Activated CD8-positive, alpha-beta memory T cell treated with anti-CD3 and anti-CD28 coated beads for 48 hours (primary cell): ENCODE measurements around the gene R3HCC1L.
"Not testable (repeated sequence)": the region's sequence is repeated elsewhere in the genome, so short reads cannot be mapped to it uniquely, and the experiment has no call there.

ENCODE experiments used
- DNase-seq, 3 experiments: peaks; one replicate each; pipeline ENCODE4 v3.0.0-alpha.2; 2020; ENCODE audit warnings: low read depth in 2 of 3, low spot score in 2 of 3

The R3HCC1L gene

GRCh38 chr10:98226508-98227144 lies 92.2 kb downstream of the R3HCC1L start:
- DNase-seq: no peak

DNA sequence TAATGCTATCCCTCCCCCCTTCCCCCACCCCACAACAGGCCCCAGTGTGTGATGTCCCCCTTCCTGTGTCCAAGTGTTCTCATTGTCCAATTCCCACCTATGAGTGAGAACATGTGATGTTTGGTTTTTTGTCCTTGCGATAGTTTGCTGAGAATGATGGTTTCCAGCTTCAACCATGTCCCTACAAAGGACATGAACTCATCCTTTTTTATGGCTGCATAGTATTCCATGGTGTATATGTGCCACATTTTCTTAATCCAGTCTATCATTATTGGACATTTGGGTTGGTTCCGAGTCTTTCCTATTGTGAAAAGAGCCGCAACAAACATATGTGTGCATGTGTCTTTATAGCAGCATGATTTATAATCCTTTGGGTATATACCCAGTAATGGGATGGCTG lies 93.3 kb downstream of the R3HCC1L start:
- not testable (repeated sequence) for DNase-seq

DNA sequence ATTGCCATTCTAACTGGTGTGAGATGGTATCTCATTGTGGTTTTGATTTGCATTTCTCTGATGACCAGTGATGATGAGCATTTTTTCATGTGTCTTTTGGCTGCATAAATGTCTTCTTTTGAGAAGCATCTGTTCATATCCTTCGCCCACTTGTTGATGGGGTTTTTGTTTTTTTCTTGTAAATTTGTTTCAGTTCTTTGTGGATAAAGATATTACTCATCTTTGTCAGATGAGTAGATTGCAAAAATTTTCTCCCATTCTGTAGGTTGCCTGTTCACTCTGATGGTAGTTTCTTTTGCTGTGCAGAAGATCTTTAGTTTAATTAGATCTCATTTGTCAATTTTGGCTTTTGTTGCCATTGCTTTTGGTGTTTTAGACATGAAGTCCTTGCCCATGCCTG lies 93.8 kb downstream of the R3HCC1L start:
- DNase-seq: not testable (repeated sequence)

DNA sequence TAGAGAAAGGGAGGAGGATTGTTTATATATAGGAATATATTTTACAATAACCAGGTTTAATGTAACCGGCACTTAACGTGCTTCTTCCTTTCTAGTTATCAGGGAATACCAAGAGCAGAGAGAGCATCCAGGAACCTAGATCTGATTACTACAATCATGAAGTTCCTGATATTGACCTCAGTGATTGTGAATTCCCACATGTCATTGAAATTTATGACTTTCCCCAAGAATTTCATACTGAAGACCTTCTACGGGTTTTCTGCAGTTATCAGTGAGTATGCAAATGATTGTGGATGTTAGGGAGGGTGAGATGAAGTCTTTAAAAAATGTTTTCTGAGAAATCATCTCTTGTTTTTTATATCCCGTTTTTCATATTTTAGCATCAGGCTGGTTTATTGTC lies 97.0 kb downstream of the R3HCC1L start:
- DNase-seq: no peak

DNA sequence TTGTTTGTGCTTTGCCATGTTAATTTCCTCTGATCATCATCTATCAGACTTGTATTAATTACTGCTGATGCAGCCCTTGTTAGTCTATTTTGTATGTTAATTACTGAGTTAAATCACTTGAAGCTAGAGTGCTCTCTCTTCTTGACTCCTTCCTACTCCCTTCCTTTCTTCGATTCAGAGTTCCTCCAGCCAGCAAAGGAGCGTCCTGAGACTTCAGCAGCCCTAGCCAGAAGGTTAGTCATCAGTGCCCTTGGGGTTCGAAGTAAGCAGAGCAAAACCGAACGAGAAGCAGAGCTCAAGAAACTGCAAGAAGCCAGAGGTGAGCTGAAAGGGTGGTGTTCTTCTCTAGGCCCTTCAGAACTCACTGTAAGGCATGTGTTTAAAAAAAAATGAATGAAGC lies 101.4 kb downstream of the R3HCC1L start:
- DNase-seq: no peak

GRCh38 chr10:98236862-98237261 lies 102.4 kb downstream of the R3HCC1L start:
- DNase-seq: no peak

DNA sequence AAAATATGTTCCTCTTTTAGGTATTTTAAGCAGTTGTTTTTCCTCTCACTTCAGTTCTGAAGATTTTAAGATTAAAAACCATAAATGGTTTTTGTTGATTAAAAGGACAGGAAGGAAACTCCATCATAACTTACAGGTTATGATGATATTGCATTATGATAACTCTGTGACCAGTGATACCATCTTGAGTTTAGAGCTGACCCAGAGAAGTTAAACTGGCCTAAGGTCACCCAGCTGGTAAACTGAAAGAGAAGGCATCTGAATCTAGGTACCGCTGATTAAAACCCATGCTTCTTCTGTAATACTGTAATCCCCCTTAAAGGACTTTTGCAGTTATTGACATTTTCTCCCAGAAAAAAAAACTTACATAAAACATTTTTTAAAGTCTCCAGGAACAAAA lies 103.9 kb downstream of the R3HCC1L start:
- no peak for DNase-seq

- DNase-seq: no peak
Observed at GRCh38 chr10:98240524-98240923, 106.1 kb downstream of the R3HCC1L start.

- DNase-seq: no peak
Observed at GRCh38 chr10:98242823-98243222, 108.4 kb downstream of the R3HCC1L start.

GRCh38 chr10:98244141-98244540 lies 109.7 kb downstream of the R3HCC1L start:
- no peak for DNase-seq

DNA sequence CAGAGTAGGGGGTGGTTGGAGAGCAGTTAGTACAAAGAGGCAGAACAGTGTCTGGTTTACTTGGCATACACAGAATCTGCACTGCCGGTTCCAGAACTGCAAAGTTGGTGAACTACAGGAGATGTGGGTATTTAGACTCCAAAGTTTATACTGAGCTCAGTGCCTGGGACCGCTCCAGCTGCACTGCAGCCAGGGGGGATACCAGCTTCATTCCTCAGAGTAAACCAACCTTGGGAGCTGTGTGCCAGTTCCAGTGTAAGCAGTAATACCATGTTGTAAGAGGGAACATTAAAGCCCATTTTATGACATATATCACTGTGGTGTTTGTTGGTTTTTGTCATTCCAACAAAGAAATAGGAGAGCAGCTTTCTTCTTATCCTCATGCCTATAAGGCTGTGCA lies 110.1 kb downstream of the R3HCC1L start:
- no peak for DNase-seq

DNA sequence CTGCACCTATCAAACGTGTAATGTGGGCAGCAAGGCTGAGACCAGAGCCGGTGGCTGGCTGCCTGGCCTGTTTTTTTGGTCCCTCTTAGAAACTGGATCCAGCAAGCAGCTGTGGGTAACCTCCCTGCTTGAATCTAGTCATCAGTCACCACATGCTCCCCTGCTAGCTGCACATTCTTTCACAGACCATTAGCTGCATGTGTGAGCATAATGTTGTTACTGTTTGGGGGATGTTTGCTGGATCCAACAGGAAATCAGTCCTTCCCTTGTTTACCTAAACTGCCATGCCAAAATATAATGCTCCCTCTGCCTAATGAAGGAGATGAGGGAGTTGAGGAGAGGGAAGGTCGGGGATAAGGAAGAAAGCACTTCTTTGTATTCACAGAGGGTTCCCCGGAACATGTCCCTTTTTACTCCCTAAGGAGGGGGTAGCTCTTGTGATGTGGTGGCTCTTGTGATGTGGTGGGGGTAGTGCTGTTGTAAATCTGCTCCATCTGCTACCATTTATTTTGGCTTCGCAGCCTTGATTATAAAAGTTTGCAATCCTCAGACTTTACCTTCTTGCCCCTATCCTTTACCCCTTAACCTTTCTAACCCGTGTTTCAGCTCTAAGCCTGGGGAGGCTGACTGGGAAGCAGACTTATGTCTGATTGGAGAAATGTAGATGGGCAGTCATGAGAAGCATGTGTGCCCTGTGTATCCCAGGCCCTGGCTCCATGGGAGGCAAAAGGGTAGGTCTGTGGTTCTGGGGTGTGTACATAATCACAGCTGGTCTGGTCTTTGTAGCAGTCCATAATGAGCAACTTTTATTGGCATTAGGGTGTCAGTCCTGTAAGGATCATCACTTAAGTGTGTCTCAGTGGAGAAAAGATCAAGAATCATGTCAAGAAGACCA lies 112.7 kb downstream of the R3HCC1L start:
- no peak for DNase-seq

DNA sequence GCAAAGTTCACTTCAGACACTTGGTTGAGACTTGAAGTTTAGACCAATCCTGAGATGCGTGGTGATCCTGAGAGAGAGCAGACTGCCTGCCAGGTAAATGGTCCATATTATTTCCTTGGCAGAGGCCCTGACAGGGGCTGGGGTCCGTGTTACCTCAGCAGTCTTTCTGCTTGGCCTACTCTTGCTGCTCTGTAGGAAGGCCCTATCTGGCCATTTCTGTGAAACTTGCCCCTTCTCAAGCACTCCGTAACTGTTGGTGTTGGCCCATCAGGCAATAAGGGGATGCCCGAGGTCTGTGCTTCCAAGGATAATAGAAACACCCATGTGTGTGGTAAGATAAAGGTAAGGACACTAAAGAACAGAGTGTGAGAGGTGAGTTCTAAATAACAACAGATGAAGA lies 113.6 kb downstream of the R3HCC1L start:
- DNase-seq: no peak

- no peak for DNase-seq
Observed at GRCh38 chr10:98249134-98249533, 114.7 kb downstream of the R3HCC1L start.

DNA sequence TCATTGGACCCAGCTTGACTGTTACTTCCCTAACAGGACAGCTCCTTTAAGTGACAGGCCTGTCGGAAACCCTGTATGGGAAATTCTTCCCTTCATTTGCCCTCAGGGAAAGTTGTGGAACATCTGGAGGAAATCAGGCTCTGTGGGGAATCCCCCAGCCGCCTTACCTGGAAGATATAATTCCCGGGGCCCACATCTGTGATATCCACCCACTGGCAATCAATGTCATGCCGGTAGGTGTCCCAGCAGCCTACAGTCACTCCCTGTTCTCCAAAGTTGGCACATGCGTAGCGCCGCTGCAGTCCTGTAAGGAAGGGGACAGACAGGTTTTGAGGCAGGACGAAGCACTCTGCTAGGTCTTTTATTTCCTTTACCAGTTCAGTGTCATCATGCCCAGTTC lies 116.9 kb downstream of the R3HCC1L start:
- no peak for DNase-seq

GRCh38 chr10:98252464-98252863 lies 118.0 kb downstream of the R3HCC1L start:
- no peak for DNase-seq

GRCh38 chr10:98253499-98253898 lies 119.0 kb downstream of the R3HCC1L start:
- DNase-seq: no peak

GRCh38 chr10:98254234-98254974 lies 119.9 kb downstream of the R3HCC1L start:
- no peak for DNase-seq

DNA sequence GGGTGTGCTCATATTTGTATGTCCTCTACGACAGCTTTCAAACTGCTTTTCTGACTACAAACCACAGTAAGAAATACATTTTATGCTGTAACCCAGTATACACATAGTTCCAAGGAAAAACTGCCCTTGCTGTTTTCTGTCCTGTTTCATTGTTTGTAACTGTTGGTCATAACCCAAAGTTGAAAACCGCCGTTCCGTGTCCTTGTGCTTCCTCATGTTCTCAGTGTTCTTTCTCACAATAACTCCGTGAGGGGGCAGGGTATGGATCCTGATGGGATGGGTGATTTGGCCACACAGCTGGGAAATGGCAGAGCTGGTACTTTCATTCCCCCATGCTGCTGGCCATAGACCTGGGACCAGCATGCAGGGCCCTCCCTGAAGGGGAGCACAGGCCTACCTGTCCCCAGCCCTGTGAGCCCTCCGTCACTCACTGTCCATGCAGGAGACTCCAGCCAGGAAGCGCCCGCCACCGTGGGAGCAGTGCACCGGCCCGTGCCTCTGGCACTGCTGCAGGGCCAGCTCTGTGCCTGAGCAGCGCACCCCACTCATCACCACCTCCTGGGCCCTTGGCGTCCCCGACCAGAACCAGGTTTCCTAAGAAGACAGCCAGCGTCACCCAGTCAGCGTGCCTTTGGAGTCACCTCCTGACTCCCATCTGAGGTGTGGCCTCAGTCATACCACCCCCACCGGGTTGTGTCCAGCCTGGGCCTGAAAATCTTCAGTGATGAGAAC lies 120.9 kb downstream of the R3HCC1L start:
- DNase-seq: no peak

GRCh38 chr10:98256692-98257091 lies 122.2 kb downstream of the R3HCC1L start:
- DNase-seq: no peak

DNA sequence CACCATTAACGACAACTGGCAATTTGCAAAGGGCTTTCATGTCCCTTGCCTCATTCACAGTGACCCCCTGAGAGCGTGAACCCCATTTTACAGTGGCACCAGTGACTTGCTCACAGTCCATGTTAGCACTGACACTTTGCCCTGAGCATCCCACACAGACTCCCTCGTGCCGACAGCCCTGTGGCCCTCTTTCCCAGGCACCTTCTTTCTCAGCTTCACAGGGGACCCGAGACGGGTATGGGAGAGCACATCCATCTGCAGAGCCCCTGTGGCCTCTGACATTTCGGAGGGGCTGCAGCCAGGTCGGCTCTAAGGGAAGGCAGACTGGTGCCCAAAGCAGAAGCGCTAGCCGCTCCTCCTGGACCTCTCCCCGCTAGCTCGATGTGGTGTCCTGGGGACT lies 122.7 kb downstream of the R3HCC1L start:
- no peak for DNase-seq
